Thoracic aorta (tissue), 2 donors: ENCODE results near the gene SMCHD1. TPM values are rescaled to one million over a fixed set of nuclear protein-coding genes. Genes with fewer than 3 reads are reported as not detected.

Experiments used
- ATAC-seq: fragments of 150-250 bp; one replicate; pipeline ENCODE4 v1.8.0; 2017; ENCODE audit warnings: low read depth; ENCODE audit not compliant: insufficient number of reproducible peaks, low FRiP score
- DNase-seq: peaks from one replicate; pipeline ENCODE4 v3.0.0-alpha.2; 2020; ENCODE audit warnings: low spot score
- H3K27ac ChIP-seq, 2 donors: fragments of 200-600 bp; sonication (generic); 1 replicate in 1 of 2; 2 replicates in 1 of 2; pipeline ENCODE4 v1.5.1; 2016; ENCODE audit warnings: mild to moderate bottlenecking in 2 of 2, moderate library complexity in 2 of 2
- H3K27me3 ChIP-seq: fragments of 200-600 bp; sonication (generic); replicated peaks from 2 replicates; pipeline ENCODE4 v1.6.0; 2016; ENCODE audit warnings: mild to moderate bottlenecking; ENCODE audit not compliant: insufficient read depth
- H3K36me3 ChIP-seq: fragments of 200-600 bp; sonication (generic); one replicate; pipeline ENCODE4 v1.5.1; 2016
- H3K4me1 ChIP-seq, 2 donors: fragments of 200-600 bp; sonication (generic); 1 replicate in 1 of 2; 2 replicates in 1 of 2; pipeline versions ENCODE4 v1.5.1 to v1.6.0; 2016; ENCODE audit warnings: low read depth in 2 of 2, mild to moderate bottlenecking in 1 of 2; ENCODE audit not compliant: control insufficient read depth in 1 of 2
- H3K4me3 ChIP-seq: fragments of 200-600 bp; sonication (generic); 2 replicates; pipeline ENCODE4 v1.5.1; 2016; ENCODE audit warnings: mild to moderate bottlenecking
- H3K9me3 ChIP-seq: fragments of 200-600 bp; sonication (generic); 2 replicates; pipeline ENCODE4 v1.5.1; 2016
- CTCF ChIP-seq: fragments of 200-600 bp; sonication (generic); IDR thresholded peaks from one replicate; pipeline ENCODE4 v1.5.1; 2019; ENCODE audit warnings: antibody characterized with exemption
- total RNA-seq, 2 donors: library from RNA; depleted of rRNA; stranded (reverse); fragments of >200 nt; gene quantifications; one replicate each; pipeline versions ENCODE4 v1.1.0 to v1.2.3, GENCODE V29; 2016

Gene SMCHD1
- total RNA-seq, 2 donors from 2014 or later = 73.8 to 107 TPM

DNA sequence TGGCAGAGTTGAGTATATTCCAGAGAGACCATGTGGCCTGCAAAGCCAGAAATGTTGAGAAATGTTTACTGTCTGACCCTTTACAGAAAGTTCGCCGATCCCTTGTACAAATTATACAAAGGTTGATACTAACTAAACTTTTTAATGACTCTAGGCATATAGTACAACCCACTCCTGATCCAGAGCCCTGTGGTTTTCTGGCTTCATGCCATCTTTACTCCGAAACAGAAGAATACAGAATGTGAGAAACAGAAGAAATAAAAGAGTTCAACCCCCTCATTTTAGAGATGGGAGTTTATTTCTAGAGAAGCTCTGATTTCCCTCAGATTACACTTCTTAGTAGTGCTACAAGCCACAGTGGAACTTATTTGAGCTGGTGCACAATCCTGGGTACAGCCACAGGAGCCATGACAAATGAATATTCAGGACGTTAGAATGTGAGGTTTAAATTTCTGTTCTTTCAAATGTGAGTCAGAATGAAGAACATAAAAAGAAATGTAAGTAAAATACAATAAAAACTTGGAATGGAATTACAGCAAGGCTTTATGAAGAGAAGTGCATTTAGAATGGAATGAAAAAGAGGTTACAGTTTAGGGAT is 38.0 kb upstream of the SMCHD1 start:
- ATAC-seq = no peak
- no peak for DNase-seq
- no peak for TF ChIP-seq CTCF

DNA sequence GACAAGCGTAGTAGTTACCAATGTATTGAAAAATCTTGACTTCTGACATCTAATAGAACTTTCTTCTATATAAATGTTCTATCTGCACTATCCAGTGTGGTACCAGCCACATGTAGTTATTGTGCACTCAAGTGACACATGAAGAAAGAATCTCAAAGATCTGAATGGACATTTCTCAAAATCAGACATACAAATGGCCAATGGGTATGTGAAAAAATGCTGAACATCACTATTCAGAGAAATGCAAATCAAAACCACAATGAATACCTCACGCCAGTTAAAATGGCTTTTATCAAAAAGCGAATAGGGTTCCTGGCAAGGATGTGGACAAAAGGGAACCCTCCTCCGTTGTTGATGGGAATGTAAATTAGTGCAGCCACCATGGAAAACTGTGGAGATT is 37.5 kb upstream of the SMCHD1 start:
- H3K27me3 ChIP-seq = no peaks in the 10 kb centered on the region

More for the DNA sequence above, 38.0 kb upstream of the SMCHD1 start:
- no peak overlapping the region for H3K4me3 ChIP-seq
- H3K27ac ChIP-seq = no peak overlapping the region
- no peaks in the 10 kb centered on the region for H3K36me3 ChIP-seq
- no peaks in the 10 kb centered on the region for H3K9me3 ChIP-seq
- H3K4me1 ChIP-seq = no peaks in the 10 kb centered on the region
- H3K27me3 ChIP-seq = no peaks in the 10 kb centered on the region

DNA sequence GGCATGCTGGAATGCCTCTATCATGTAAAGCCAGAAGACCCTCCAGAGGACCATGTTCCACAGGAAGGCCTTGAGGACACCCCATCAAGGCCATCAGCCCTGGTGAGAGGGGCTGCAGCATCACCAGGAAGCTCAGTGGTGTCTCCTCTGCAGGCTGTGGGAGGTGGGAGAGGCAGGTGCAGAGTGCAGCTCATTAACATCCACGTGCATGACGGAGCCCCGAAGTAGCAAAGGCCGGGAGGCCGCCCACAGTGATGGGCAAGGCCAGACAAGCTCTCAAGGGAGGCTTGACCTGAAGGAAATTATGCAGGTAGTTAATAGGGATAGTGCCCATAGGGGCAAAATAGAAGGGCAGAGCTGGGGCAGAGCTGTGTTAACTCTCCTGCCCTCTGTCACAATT is 30.3 kb upstream of the SMCHD1 start:
- DNase-seq (no peak), ATAC-seq (no peak)
- H3K27ac ChIP-seq = no peak overlapping the region
- H3K27me3 ChIP-seq = no peaks in the 10 kb centered on the region
- no peaks in the 10 kb centered on the region for H3K9me3 ChIP-seq
- no peaks in the 10 kb centered on the region for H3K4me1 ChIP-seq
- TF ChIP-seq CTCF = no peak
- H3K36me3 ChIP-seq = no peaks in the 10 kb centered on the region
- H3K4me3 ChIP-seq = no peak overlapping the region

More for the DNA sequence above, 37.5 kb upstream of the SMCHD1 start:
- H3K36me3 ChIP-seq = no peaks in the 10 kb centered on the region
- no peaks in the 10 kb centered on the region for H3K4me1 ChIP-seq
- no peak for TF ChIP-seq CTCF
- H3K9me3 ChIP-seq = no peaks in the 10 kb centered on the region
- no peak overlapping the region for H3K4me3 ChIP-seq
- ATAC-seq = no peak
- H3K27ac ChIP-seq = no peak overlapping the region
- no peak for DNase-seq

GRCh38 chr18:2627821-2628276 is 27.7 kb upstream of the SMCHD1 start:
- ATAC-seq (no peak), DNase-seq (no peak)
- no peaks in the 10 kb centered on the region for H3K36me3 ChIP-seq
- no peak overlapping the region for H3K27ac ChIP-seq
- no peaks in the 10 kb centered on the region for H3K9me3 ChIP-seq
- no peak overlapping the region for H3K4me3 ChIP-seq
- TF ChIP-seq CTCF = no peak
- no peaks in the 10 kb centered on the region for H3K27me3 ChIP-seq
- no peaks in the 10 kb centered on the region for H3K4me1 ChIP-seq

DNA sequence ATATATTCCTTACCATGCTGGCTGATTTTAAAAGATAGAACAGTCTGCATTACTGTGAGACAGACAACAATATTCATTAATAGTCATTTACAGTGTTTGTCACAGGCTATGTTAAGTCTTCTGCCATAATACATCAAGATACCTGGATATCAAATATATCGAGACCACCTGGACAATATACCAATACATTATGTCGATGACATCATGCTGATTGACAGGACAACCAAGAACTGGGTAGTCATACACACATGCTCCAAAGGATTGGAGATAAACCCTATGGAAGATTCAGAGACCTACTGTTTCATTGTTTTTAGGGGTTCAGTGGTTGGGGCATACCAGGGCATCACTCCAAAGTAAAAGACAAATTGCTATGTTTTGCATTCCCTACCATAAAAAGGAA is 26.5 kb upstream of the SMCHD1 start:
- H3K27ac ChIP-seq = no peak overlapping the region
- ATAC-seq = no peak

More for the DNA sequence above, 26.5 kb upstream of the SMCHD1 start:
- no peak for TF ChIP-seq CTCF
- Histone ChIP-seq H3K36me3 (no peaks in the 10 kb centered on the region), H3K27me3 (no peaks in the 10 kb centered on the region), H3K4me1 (no peaks in the 10 kb centered on the region), H3K9me3 (no peaks in the 10 kb centered on the region), H3K4me3 (no peak overlapping the region)
- no peak for DNase-seq
